LNCAP (cell line): ENCODE data around the gene MLLT3.

Experiments used
- CTCF ChIP-seq: fragments of 450-650 bp; IDR thresholded peaks from 2 replicates; pipeline ENCODE4 v1.5.1; 2017; ENCODE audit warnings: mild to moderate bottlenecking

The MLLT3 gene

GRCh38 chr9:20494035-20494434 lies 128.3 kb downstream of the MLLT3 start:
- no peak for TF ChIP-seq CTCF

GRCh38 chr9:20492772-20493171 lies 129.5 kb downstream of the MLLT3 start:
- no peak for TF ChIP-seq CTCF

GRCh38 chr9:20491612-20492011 lies 130.7 kb downstream of the MLLT3 start:
- TF ChIP-seq CTCF, result no peak

- no peak for TF ChIP-seq CTCF
These were observed 132.0 kb downstream of the MLLT3 start for GRCh38 chr9:20490246-20490834.

GRCh38 chr9:20488691-20489090 lies 133.6 kb downstream of the MLLT3 start:
- no peak for TF ChIP-seq CTCF

- no peak for TF ChIP-seq CTCF
These were observed 135.7 kb downstream of the MLLT3 start for GRCh38 chr9:20486552-20486951.

- TF ChIP-seq CTCF, result no peak
These were observed 140.9 kb downstream of the MLLT3 start for GRCh38 chr9:20481437-20481836.

GRCh38 chr9:20480249-20480648 lies 142.1 kb downstream of the MLLT3 start:
- TF ChIP-seq CTCF, result no peak
